Thymus (tissue), 11 donors: Measurements from ENCODE around the gene DCAF15. TPM values are rescaled to one million over a fixed set of nuclear protein-coding genes. Genes with fewer than 3 reads are reported as not detected.
"Not testable (repeated sequence)": the region's sequence is repeated elsewhere in the genome, so short reads cannot be mapped to it uniquely, and the experiment has no call there.

Experiments used
- DNase-seq, 9 donors: peaks; one replicate each; pipeline ENCODE4 v3.0.0-alpha.2; 2013; ENCODE audit warnings: low spot score in 9 of 9, low read depth in 6 of 9, missing footprints in 1 of 9
- H3K27ac ChIP-seq, 2 donors: one replicate each; pipeline ENCODE4 v1.5.1; 2013; ENCODE audit warnings: control low read depth in 1 of 2, low read depth in 1 of 2, low read length in 1 of 2, mild to moderate bottlenecking in 1 of 2, moderate library complexity in 1 of 2
- H3K27me3 ChIP-seq, 2 donors: one replicate each; pipeline ENCODE4 v1.5.1; 2013; ENCODE audit warnings: low read length in 1 of 2; ENCODE audit not compliant: control insufficient read depth in 2 of 2, insufficient read depth in 1 of 2
- H3K36me3 ChIP-seq, 2 donors: one replicate each; pipeline ENCODE4 v1.5.1; 2013; ENCODE audit warnings: low read length in 1 of 2, mild to moderate bottlenecking in 1 of 2, moderate library complexity in 1 of 2; ENCODE audit not compliant: control insufficient read depth in 2 of 2, insufficient read depth in 2 of 2
- H3K4me1 ChIP-seq, 2 donors: one replicate each; pipeline ENCODE4 v1.5.1; 2013; ENCODE audit warnings: low read length in 2 of 2; ENCODE audit not compliant: control insufficient read depth in 2 of 2, insufficient read depth in 2 of 2
- H3K4me3 ChIP-seq, 2 donors: one replicate each; pipeline ENCODE4 v1.5.1; 2013; ENCODE audit warnings: low read length in 2 of 2, control low read depth in 1 of 2, mild to moderate bottlenecking in 1 of 2
- H3K9me3 ChIP-seq, 2 donors: one replicate each; pipeline ENCODE4 v1.5.1; 2013; ENCODE audit warnings: low read length in 1 of 2, mild to moderate bottlenecking in 1 of 2; ENCODE audit not compliant: control insufficient read depth in 2 of 2, insufficient read depth in 1 of 2
- WGBS: extraction: QIAGEN DNeasy Blood & Tissue Kit; methylation state at CpG from one replicate; pipeline ENCODE4 v1.1.7; 2013; 5-methylcytosine and 5-hydroxymethylcytosine counted together
- polyA plus RNA-seq: library from polyadenylated mRNA; stranded (reverse); fragments of 200-250 nt; gene quantifications from one replicate; pipeline ENCODE4 v1.2.3, GENCODE V29; 2013
- total RNA-seq: library from RNA; stranded (reverse); fragments of 120-200 nt; gene quantifications from one replicate; pipeline ENCODE4 v1.2.4, GENCODE V29; 2013
- donor health status: healthy.

Gene DCAF15
- total and polyA plus RNA-seq, 2 donors: 24.0 to 95.4 TPM

GRCh38 chr19:13961826-13962698, 9.8 kb downstream of the DCAF15 start:
- no peak overlapping the region for H3K27ac ChIP-seq
- no peaks in the 10 kb centered on the region for H3K4me1 ChIP-seq
- no peak overlapping the region for H3K4me3 ChIP-seq
- no peaks in the 10 kb centered on the region for H3K9me3 ChIP-seq
- H3K36me3 ChIP-seq: peaks cover 80 to 94% of the 10 kb centered on the region in 2 donors
- no peaks in the 10 kb centered on the region for H3K27me3 ChIP-seq
- DNase-seq: no peak
- 93% methylated on average over 55 of the region's 55 CpGs for WGBS

GRCh38 chr19:13962699-13963602, 10.6 kb downstream of the DCAF15 start:
- H3K27ac ChIP-seq: no peak overlapping the region

GRCh38 chr19:13963603-13964105, 11.3 kb downstream of the DCAF15 start:
- no peak overlapping the region for H3K4me3 ChIP-seq
- no peak for DNase-seq
- no peak overlapping the region for H3K27ac ChIP-seq
- H3K27me3 ChIP-seq: no peaks in the 10 kb centered on the region
- 97% methylated on average over 48 of the region's 48 CpGs for whole genome bisulfite sequencing
- no peaks in the 10 kb centered on the region for H3K9me3 ChIP-seq
- H3K4me1 ChIP-seq: no peaks in the 10 kb centered on the region
- peaks cover 80 to 93% of the 10 kb centered on the region in 2 donors for H3K36me3 ChIP-seq

More at GRCh38 chr19:13962699-13963602, 10.6 kb downstream of the DCAF15 start:
- no peaks in the 10 kb centered on the region for H3K9me3 ChIP-seq
- no peaks in the 10 kb centered on the region for H3K27me3 ChIP-seq
- H3K36me3 ChIP-seq: peaks cover 80 to 94% of the 10 kb centered on the region in 2 donors
- DNase-seq: no peak
- WGBS: 95% methylated on average over 89 of the region's 89 CpGs
- no peaks in the 10 kb centered on the region for H3K4me1 ChIP-seq
- H3K4me3 ChIP-seq: no peak overlapping the region

GRCh38 chr19:13964776-13965175, 12.5 kb downstream of the DCAF15 start:
- no peak for DNase-seq
- Histone ChIP-seq H3K4me1 (no peaks in the 10 kb centered on the region), H3K4me3 (no peak overlapping the region), H3K9me3 (no peaks in the 10 kb centered on the region), H3K27ac (no peak overlapping the region), H3K36me3 (peaks cover 78 to 93% of the 10 kb centered on the region in 2 donors), H3K27me3 (no peaks in the 10 kb centered on the region)
- 96% methylated on average over 5 of the region's 5 CpGs for WGBS

- DNase-seq: no peak
- no peak overlapping the region for H3K27ac ChIP-seq
- WGBS: 97% methylated on average over 24 of the region's 24 CpGs
Measured at GRCh38 chr19:13965377-13965896, 13.1 kb downstream of the DCAF15 start.

GRCh38 chr19:13965926-13966683, 13.8 kb downstream of the DCAF15 start:
- Histone ChIP-seq H3K4me3 (no peak overlapping the region), H3K27me3 (no peaks in the 10 kb centered on the region), H3K36me3 (peaks cover 71 to 90% of the 10 kb centered on the region in 2 donors), H3K9me3 (no peaks in the 10 kb centered on the region), H3K27ac (no peak overlapping the region), H3K4me1 (no peaks in the 10 kb centered on the region)
- 97% methylated on average over 20 of the region's 20 CpGs for WGBS
- DNase-seq: no peak

More at GRCh38 chr19:13965377-13965896, 13.1 kb downstream of the DCAF15 start:
- Histone ChIP-seq H3K4me3 (no peak overlapping the region), H3K4me1 (no peaks in the 10 kb centered on the region), H3K9me3 (no peaks in the 10 kb centered on the region), H3K27me3 (no peaks in the 10 kb centered on the region), H3K36me3 (peaks cover 76 to 93% of the 10 kb centered on the region in 2 donors)

- DNase-seq: no peak
- H3K36me3 ChIP-seq: peaks cover 73 to 87% of the 10 kb centered on the region in 2 donors
- no peak overlapping the region for H3K27ac ChIP-seq
- no peaks in the 10 kb centered on the region for H3K9me3 ChIP-seq
- no peaks in the 10 kb centered on the region for H3K27me3 ChIP-seq
- no peaks in the 10 kb centered on the region for H3K4me1 ChIP-seq
- no peak overlapping the region for H3K4me3 ChIP-seq
- 98% methylated on average over 14 of the region's 14 CpGs for WGBS
Measured at GRCh38 chr19:13966684-13967128, 14.4 kb downstream of the DCAF15 start.

- not testable (repeated sequence) for DNase-seq, H3K4me1 ChIP-seq, H3K27ac ChIP-seq, H3K4me3 ChIP-seq, H3K9me3 ChIP-seq, H3K27me3 ChIP-seq
- H3K36me3 ChIP-seq: peaks cover 70 to 82% of the 10 kb centered on the region in 2 donors
- 99% methylated on average over 8 of the region's 8 CpGs for WGBS
Measured at GRCh38 chr19:13967206-13967605, 14.9 kb downstream of the DCAF15 start.
